BLaER1 (cell line): Measurements from ENCODE around the gene ACTL6B.
A peak's percentile ranks its signal among the peaks of the same experiment; 100 is the strongest.

Source experiments
- H3K27ac ChIP-seq: shearing (Covaris generic); formaldehyde crosslinking; 2 replicates; pipeline ENCODE4 v1.8.1; 2022
- H3K27me3 ChIP-seq: shearing (Covaris generic); formaldehyde crosslinking; 2 replicates; pipeline ENCODE4 v1.8.1; 2022
- H3K36me3 ChIP-seq: shearing (Covaris generic); formaldehyde crosslinking; 2 replicates; pipeline ENCODE4 v1.8.1; 2022
- H3K4me1 ChIP-seq: shearing (Covaris generic); formaldehyde crosslinking; 2 replicates; pipeline ENCODE4 v1.8.1; 2022
- H3K4me2 ChIP-seq: shearing (Covaris generic); formaldehyde crosslinking; 2 replicates; pipeline ENCODE4 v1.8.1; 2022
- H3K4me3 ChIP-seq: shearing (Covaris generic); formaldehyde crosslinking; 2 replicates; pipeline ENCODE4 v1.8.1; 2022
- H3K9ac ChIP-seq: shearing (Covaris generic); formaldehyde crosslinking; 2 replicates; pipeline ENCODE4 v1.8.1; 2022
- H3K9me3 ChIP-seq: shearing (Covaris generic); formaldehyde crosslinking; 2 replicates; pipeline ENCODE4 v1.8.1; 2022
- H4K20me1 ChIP-seq: shearing (Covaris generic); formaldehyde crosslinking; 2 replicates; pipeline ENCODE4 v1.8.1; 2022
- Cebpa-rat ChIP-seq: shearing (Covaris generic); IDR thresholded peaks from 2 replicates; pipeline ENCODE4 v1.8.1; 2022

Gene ACTL6B

DNA sequence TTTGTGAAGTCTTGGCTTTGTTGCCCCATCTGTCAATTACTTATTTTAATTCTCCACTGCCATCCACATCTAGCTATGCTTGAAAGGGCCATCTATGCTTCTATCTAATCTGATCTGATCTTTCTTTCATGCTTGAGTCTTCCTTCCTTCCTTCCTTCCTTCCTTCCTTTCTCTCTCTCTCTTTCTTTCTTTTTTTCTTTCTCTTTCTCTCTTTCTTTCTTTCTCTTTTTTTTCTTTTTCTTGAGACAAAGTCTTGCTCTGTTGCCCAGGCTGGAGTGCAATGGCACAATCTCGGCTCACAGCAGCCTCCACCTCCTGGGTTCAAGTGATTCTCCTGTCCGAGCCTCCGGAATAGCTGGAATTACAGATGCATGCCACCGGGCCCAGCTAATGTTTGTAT lies 26.2 kb downstream of the ACTL6B start:
- Histone ChIP-seq H3K4me3 (no peak overlapping the region), H3K4me2 (peak overlapping the region; percentile 57), H3K9me3 (no peaks in the 10 kb centered on the region)

DNA sequence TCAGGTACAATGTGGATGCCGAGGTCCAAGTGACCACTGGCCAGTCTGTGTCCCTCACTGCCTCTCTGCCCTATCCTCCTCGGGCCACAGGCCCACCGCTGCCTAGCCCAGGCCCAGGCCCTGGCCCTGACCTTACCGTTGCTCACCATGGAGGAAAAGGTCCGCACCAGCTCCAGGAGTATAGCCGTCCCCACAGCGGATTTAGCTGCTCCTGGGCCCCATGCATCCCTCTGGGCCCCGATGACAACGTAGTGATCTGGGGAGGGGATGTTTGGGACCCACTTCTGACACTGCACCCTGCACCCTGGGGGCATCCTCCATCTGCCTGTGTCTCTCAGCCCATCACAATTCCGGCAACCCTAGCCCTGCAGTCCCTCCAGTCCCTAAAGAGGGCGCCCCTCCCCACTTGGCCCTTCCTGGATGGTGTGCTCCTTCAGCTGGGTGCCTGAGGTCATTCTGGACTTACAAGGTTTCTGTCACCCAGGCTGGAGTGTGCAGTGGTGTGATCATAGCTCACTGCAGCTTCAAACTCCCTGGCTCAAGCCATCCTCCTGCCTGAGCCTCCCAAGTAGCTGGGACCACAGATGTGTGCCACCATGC lies 27.0 kb downstream of the ACTL6B start:
- Histone ChIP-seq H3K4me3 (no peak overlapping the region), H4K20me1 (no peaks in the 10 kb centered on the region), H3K4me1 (peaks cover 73% of the 10 kb centered on the region), H3K27me3 (no peaks in the 10 kb centered on the region), H3K27ac (0 out of 2 replicates have a peak overlapping the region, but pooled peaks have one; percentile 30), H3K4me2 (peak overlapping the region; percentile 57), H3K9me3 (no peaks in the 10 kb centered on the region), H3K9ac (no peak overlapping the region), H3K36me3 (peaks cover 29% of the 10 kb centered on the region)
- TF ChIP-seq Cebpa-rat, result no peak

More for the DNA sequence above, 26.2 kb downstream of the ACTL6B start:
- 0 out of 2 replicates have a peak overlapping the region, but pooled peaks have one; percentile 30 for H3K27ac ChIP-seq
- H3K27me3 ChIP-seq, result no peaks in the 10 kb centered on the region
- TF ChIP-seq Cebpa-rat, result no peak
- H3K36me3 ChIP-seq, result peaks cover 29% of the 10 kb centered on the region
- H4K20me1 ChIP-seq, result no peaks in the 10 kb centered on the region
- no peak overlapping the region for H3K9ac ChIP-seq
- peaks cover 82% of the 10 kb centered on the region for H3K4me1 ChIP-seq

DNA sequence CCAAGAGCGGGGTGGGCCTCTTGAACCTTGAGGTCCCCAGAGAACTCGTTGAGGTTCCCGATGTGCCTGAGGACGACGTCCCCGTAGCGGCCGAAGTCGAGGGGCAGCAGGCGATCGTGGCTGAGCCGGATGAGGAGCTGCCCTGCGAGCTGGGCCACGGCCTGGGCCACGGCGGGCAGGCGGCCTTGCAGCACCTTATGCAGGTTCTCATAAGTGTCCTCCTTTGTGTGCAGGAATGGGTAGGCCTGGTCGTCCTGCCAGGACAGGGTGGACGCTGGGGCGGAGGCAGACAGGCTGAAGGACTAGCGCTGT lies 29.1 kb downstream of the ACTL6B start:
- TF ChIP-seq Cebpa-rat, result no peak
- Histone ChIP-seq H3K4me2 (peak overlapping the region; percentile 99), H3K9me3 (no peaks in the 10 kb centered on the region), H3K4me1 (peaks cover 59% of the 10 kb centered on the region), H3K27me3 (no peaks in the 10 kb centered on the region), H3K4me3 (peak overlapping the region; percentile 69), H3K27ac (peak overlapping the region; percentile 85), H3K36me3 (peaks cover 35% of the 10 kb centered on the region), H3K9ac (peak overlapping the region; percentile 79), H4K20me1 (no peaks in the 10 kb centered on the region)

DNA sequence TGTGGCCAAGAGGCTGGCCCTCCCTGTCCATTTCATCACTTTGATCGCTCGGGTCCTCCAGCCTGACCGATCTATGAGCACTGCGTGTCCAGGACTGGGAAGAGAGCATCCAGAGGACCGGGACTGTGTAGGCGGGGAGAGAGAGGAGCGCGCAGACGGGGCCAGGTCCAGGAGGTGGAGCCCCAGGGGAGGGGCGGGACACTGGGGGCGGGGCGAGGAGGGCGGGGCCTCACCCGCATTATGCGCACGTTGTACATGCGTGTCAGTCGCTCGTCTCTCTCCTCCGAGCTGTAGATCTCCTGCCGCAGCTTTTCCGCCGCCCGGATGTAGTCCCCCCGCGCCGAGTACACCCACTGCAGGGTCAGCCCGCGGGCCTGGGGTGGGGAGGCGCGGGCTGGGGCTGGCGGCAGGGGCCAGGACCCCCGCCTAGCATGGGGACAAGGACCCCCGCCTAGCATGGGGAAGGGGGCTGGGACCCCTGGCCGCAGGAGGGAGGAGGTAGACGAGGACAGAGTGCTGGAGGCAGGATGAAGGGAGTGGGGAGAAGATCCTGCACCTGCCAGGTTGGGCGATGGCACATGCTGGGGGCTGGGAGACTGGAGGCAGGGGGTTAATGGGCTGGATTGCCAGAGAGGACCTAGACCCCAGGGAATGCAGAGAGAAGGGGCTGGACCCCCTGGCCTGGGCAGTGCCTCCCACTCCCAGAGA lies 29.6 kb downstream of the ACTL6B start:
- peaks cover 40% of the 10 kb centered on the region for H3K36me3 ChIP-seq
- TF ChIP-seq Cebpa-rat, result no peak
- no peaks in the 10 kb centered on the region for H3K9me3 ChIP-seq
- H3K4me3 ChIP-seq, result peak overlapping the region; percentile 69
- peaks cover 54% of the 10 kb centered on the region for H3K4me1 ChIP-seq
- no peaks in the 10 kb centered on the region for H3K27me3 ChIP-seq
- peak overlapping the region; percentile 99 for H3K4me2 ChIP-seq
- no peaks in the 10 kb centered on the region for H4K20me1 ChIP-seq
- peak overlapping the region; percentile 85 for H3K27ac ChIP-seq
- H3K9ac ChIP-seq, result peak overlapping the region; percentile 79

DNA sequence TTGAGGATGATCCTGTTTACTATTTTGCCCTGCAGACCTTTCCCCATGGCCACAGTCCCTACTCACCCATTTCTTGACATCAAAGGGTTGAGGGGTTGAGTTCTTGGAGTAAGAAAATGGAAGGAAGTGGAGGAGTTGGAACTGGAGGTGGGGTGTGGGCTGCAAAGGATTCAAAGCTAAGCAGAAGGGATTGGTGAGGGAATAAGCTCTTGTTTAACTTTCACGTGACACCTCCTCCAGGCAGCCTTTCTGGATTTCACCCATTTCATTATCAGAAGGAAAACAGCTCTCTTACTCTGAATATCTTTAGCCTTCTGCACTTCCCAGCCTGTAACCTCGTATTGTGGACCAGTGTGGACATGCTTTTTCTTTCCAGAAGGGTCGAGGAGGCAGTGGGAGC lies 30.2 kb downstream of the ACTL6B start:
- H3K27ac ChIP-seq, result no peak overlapping the region
- no peak for TF ChIP-seq Cebpa-rat
- no peaks in the 10 kb centered on the region for H3K9me3 ChIP-seq
- H3K4me3 ChIP-seq, result peak overlapping the region; percentile 69
- no peaks in the 10 kb centered on the region for H3K27me3 ChIP-seq
- peak overlapping the region; percentile 99 for H3K4me2 ChIP-seq
- peaks cover 47% of the 10 kb centered on the region for H3K4me1 ChIP-seq
- no peaks in the 10 kb centered on the region for H4K20me1 ChIP-seq
- H3K9ac ChIP-seq, result no peak overlapping the region
- H3K36me3 ChIP-seq, result peaks cover 43% of the 10 kb centered on the region

DNA sequence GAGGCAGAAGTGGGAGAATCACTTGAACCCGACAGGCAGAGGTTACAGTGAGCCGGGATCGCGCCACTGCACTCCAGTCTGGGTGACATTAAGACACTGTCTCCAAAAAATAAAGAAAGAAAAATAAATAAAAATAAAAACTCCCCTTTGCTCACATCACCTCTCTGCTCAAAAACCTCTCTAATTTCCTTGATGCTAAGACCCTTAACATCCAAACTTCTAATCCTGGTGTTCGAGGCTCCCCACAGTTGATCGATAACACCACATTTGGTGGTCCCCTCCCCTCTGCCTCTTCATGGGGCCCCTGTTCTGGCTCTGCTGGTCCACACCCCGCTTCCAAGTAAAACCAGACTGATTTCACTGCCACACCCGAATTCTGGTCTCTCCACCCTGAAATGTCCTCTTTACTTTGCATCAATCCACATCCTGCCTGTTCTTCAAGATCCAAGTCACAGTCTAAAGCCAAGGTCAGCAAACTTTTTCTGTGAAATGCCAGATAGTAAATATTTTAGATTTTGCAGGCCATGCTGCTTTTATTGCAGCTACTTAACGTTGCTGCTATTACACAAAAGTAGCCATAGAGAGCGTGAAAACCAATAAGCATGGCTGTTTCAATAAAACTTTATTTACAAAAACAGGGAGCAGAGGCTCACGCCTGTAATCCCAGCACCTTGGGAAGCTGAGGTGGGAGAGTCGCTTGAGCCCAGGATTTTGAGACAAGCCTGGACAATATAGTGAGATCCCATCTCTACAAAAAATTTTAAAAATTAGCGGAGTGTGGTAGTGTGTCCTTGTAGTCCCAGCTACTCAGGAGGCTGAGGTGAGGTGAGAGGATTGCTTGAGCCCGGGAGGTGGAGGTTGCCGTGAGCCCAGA lies 32.1 kb downstream of the ACTL6B start:
- Histone ChIP-seq H3K27me3 (no peaks in the 10 kb centered on the region), H3K36me3 (peaks cover 42% of the 10 kb centered on the region), H3K27ac (no peak overlapping the region), H4K20me1 (no peaks in the 10 kb centered on the region), H3K9ac (no peak overlapping the region), H3K4me1 (peaks cover 29% of the 10 kb centered on the region), H3K4me2 (no peak overlapping the region), H3K4me3 (no peak overlapping the region), H3K9me3 (no peaks in the 10 kb centered on the region)
- no peak for TF ChIP-seq Cebpa-rat

DNA sequence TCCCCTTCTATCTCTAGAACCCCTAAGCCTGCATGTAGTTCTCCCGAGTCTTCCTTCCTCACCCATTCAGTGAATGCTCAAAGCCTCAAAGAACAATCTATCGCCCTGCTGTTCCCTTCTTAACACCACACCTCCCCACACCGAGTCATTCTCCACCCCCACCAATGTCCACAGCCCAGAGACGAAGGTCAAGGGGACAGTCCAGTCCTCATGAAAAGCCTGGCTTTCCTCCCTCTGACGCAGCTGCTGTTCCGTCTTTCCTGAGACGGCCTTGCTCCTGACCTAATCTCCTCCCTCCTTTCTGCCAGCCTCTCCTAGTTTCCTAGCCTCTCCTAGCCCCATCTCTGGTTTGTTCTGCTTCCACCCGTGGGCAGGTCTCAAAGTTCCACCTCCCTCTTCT lies 34.7 kb downstream of the ACTL6B start:
- H3K27me3 ChIP-seq, result no peaks in the 10 kb centered on the region
- 0 out of 2 replicates have a peak overlapping the region, but pooled peaks have one; percentile 0 for H3K9ac ChIP-seq
- H3K36me3 ChIP-seq, result peaks cover 32% of the 10 kb centered on the region
- no peak for TF ChIP-seq Cebpa-rat
- H3K4me2 ChIP-seq, result no peak overlapping the region
- H3K27ac ChIP-seq, result no peak overlapping the region
- H3K4me1 ChIP-seq, result peaks cover 5% of the 10 kb centered on the region; the same call in 1 of the 2 replicates
- H4K20me1 ChIP-seq, result no peaks in the 10 kb centered on the region
- no peak overlapping the region for H3K4me3 ChIP-seq
- no peaks in the 10 kb centered on the region for H3K9me3 ChIP-seq

DNA sequence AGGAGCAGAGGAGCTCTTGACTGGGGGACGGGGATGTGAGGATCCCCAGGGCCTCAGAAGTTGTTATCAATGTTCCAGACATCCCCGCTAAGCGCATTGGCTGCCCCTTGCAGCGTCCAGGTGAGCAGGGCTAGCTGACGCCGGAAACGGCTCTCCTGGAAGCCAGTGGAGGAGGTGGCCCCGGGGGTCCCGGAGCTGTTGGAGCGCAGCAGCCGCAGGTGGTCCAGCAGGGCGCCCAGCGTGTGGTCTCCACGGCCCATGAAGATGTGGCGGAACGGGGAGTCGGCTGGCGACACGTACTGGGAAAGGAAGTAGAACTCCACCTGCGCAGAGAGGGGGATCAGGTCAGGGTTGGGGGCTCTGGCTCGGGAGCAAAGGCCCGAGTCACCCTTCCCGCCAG lies 35.4 kb downstream of the ACTL6B start:
- Histone ChIP-seq H3K9ac (no peak overlapping the region), H3K36me3 (peaks cover 30% of the 10 kb centered on the region), H4K20me1 (no peaks in the 10 kb centered on the region), H3K4me2 (no peak overlapping the region), H3K4me1 (no peaks in the 10 kb centered on the region), H3K9me3 (no peaks in the 10 kb centered on the region), H3K27ac (no peak overlapping the region), H3K4me3 (no peak overlapping the region), H3K27me3 (no peaks in the 10 kb centered on the region)
- no peak for TF ChIP-seq Cebpa-rat

DNA sequence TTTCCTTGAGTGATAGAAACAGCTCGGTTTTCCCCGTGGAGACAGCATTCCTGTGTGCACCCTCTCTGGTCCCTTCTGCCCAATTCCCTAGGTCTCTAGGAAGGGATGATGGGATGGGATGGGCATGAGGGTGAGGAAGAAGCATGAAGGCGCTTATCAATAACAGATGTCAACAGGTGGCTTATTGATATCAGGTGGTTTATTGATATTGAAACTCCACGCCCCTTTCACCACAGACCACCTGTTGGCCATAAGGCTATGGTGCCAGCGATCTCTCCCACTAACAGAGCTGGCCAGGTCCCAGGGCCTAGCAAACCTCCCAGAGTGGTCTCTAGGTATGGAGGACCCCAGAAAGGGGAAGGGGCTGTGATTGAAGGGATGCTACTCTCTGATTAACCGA lies 36.0 kb downstream of the ACTL6B start:
- H4K20me1 ChIP-seq, result no peaks in the 10 kb centered on the region
- TF ChIP-seq Cebpa-rat, result no peak
- H3K9me3 ChIP-seq, result no peaks in the 10 kb centered on the region
- H3K4me3 ChIP-seq, result no peak overlapping the region
- no peak overlapping the region for H3K9ac ChIP-seq
- peaks cover 24% of the 10 kb centered on the region for H3K36me3 ChIP-seq
- H3K4me2 ChIP-seq, result no peak overlapping the region
- no peak overlapping the region for H3K27ac ChIP-seq
- H3K27me3 ChIP-seq, result no peaks in the 10 kb centered on the region
- H3K4me1 ChIP-seq, result peaks cover 2% of the 10 kb centered on the region; the same call in 1 of the 2 replicates
